Hepatocyte (in vitro differentiated cells): ENCODE results near the gene GTF2B. TPM values are rescaled to one million over a fixed set of nuclear protein-coding genes. Genes with fewer than 3 reads are reported as not detected.

Experiments used
- DNase-seq: peaks from one replicate; pipeline ENCODE4 v3.0.0-alpha.2; 2016; ENCODE audit warnings: low spot score
- H2AFZ ChIP-seq: fragments of 200-600 bp; sonication (generic); 2 replicates; pipeline ENCODE4 v1.6.0; 2016; ENCODE audit warnings: antibody characterized with exemption, mild to moderate bottlenecking
- H3K27ac ChIP-seq: fragments of 200-600 bp; sonication (generic); 2 replicates; pipeline ENCODE4 v1.5.1; 2016; ENCODE audit warnings: mild to moderate bottlenecking
- H3K27me3 ChIP-seq: fragments of 200-600 bp; sonication (generic); 2 replicates; pipeline ENCODE4 v1.6.1; 2016
- H3K36me3 ChIP-seq: fragments of 200-600 bp; sonication (generic); replicated peaks from 2 replicates; pipeline ENCODE4 v1.5.1; 2016; ENCODE audit warnings: low read depth; ENCODE audit not compliant: insufficient read depth
- H3K4me1 ChIP-seq: fragments of 200-600 bp; sonication (generic); 2 replicates; pipeline ENCODE4 v1.5.1; 2016; ENCODE audit warnings: mild to moderate bottlenecking, moderate library complexity; ENCODE audit not compliant: insufficient read depth
- H3K4me2 ChIP-seq: fragments of 200-600 bp; sonication (generic); 2 replicates; pipeline ENCODE4 v1.6.0; 2016
- H3K4me3 ChIP-seq: fragments of 200-600 bp; sonication (generic); 2 replicates; pipeline ENCODE4 v1.5.1; 2016; ENCODE audit warnings: mild to moderate bottlenecking
- H3K79me2 ChIP-seq: fragments of 200-600 bp; sonication (generic); 2 replicates; pipeline ENCODE4 v1.6.0; 2017; ENCODE audit warnings: mild to moderate bottlenecking
- H3K9me2 ChIP-seq: fragments of 200-600 bp; sonication (generic); replicated peaks from 2 replicates; pipeline ENCODE4 v1.6.0; 2017; ENCODE audit warnings: mild to moderate bottlenecking; ENCODE audit not compliant: insufficient read depth
- H3K9me3 ChIP-seq: fragments of 200-600 bp; sonication (generic); 2 replicates; pipeline ENCODE4 v1.5.1; 2016; ENCODE audit warnings: low read depth, mild to moderate bottlenecking
- H4K20me1 ChIP-seq: fragments of 200-600 bp; sonication (generic); 2 replicates; pipeline ENCODE4 v1.6.0; 2016; ENCODE audit warnings: mild to moderate bottlenecking; ENCODE audit not compliant: insufficient read depth, poor library complexity, severe bottlenecking
- EZH2 ChIP-seq: fragments of 200-600 bp; sonication (generic); IDR thresholded peaks from 2 replicates; pipeline ENCODE4 v1.6.1; 2016; ENCODE audit warnings: antibody characterized with exemption, mild to moderate bottlenecking, borderline replicate concordance
- EZH2phosphoT487 ChIP-seq: fragments of 200-600 bp; sonication (generic); IDR thresholded peaks from one replicate; pipeline ENCODE4 v1.6.1; 2018; ENCODE audit warnings: antibody characterized with exemption, mild to moderate bottlenecking, low read depth, moderate library complexity; ENCODE audit not compliant: unreplicated experiment, severe bottlenecking
- WGBS: methylation state at CpG from one replicate; pipeline ENCODE4 v1.1.6; 2016; ENCODE audit warnings: low lambda C conversion rate; ENCODE audit errors: missing lambda C conversion rate; 5-methylcytosine and 5-hydroxymethylcytosine counted together
- polyA plus RNA-seq: library from polyadenylated mRNA; unstranded; fragments of >200 nt; fragmentation: Nextera tagmentation; extraction: Ambion mirVana; gene quantifications from 2 replicates; pipeline ENCODE4 v1.2.1, GENCODE V29; 2016
- total RNA-seq: library from RNA; depleted of rRNA; stranded (reverse); fragments of >200 nt; gene quantifications from 2 replicates; pipeline ENCODE4 v1.2.3, GENCODE V29; 2014
- TF ChIP-seq, protein P1 (sequence below): fragments of 200-600 bp; sonication (generic); IDR thresholded peaks from 2 replicates; pipeline ENCODE4 v1.5.1; 2016; ENCODE audit warnings: antibody characterized with exemption, mild to moderate bottlenecking; ENCODE audit not compliant: poor library complexity

The GTF2B gene
- total and polyA plus RNA-seq, 2 experiments from 2014 or later: 43.1 to 52.6 TPM

DNA sequence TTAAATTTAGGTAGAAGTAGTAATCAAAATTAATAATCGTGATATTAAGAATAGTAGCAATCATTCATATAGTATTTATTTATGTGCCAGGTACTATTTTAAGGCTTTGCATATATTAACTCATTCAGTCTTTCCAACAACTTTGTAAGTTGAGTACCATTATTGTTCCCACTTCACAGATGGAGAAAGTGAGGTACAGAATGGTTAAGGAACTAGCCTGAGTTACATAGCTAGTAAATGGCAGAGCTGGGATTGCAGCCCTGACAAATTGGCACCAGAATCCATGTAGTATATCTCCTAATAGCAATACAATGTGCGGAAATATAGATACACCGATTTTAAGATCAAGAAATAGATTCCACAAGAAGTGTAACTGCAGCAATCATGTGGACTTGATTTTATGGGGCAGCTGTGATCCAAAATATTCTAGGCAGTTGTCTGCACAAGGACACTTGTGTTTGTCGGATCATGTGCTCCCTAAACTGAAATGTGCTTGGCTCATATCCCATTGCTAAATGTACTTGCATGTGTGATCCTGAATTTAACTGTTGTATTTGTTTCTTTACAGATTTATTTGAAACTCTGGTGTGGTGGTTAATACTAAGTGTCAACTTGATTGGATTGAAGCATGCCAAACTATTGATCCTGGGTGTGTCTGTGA lies 5.8 kb upstream of the GTF2B start:
- Histone ChIP-seq H3K4me1 (no peaks in the 10 kb centered on the region), H3K4me2 (no peak overlapping the region), H4K20me1 (no peaks in the 10 kb centered on the region), H3K27ac (no peak overlapping the region), H3K9me2 (no peaks in the 10 kb centered on the region), H3K79me2 (no peaks in the 10 kb centered on the region), H3K36me3 (no peaks in the 10 kb centered on the region), H2AFZ (no peak overlapping the region), H3K27me3 (no peaks in the 10 kb centered on the region), H3K9me3 (no peaks in the 10 kb centered on the region), H3K4me3 (no peak overlapping the region)
- 89% methylated on average over 4 of the region's 4 CpGs for WGBS
- TF ChIP-seq EZH2phosphoT487: no peak
- TF ChIP-seq EZH2: no peak
- TF ChIP-seq, protein P1, sequence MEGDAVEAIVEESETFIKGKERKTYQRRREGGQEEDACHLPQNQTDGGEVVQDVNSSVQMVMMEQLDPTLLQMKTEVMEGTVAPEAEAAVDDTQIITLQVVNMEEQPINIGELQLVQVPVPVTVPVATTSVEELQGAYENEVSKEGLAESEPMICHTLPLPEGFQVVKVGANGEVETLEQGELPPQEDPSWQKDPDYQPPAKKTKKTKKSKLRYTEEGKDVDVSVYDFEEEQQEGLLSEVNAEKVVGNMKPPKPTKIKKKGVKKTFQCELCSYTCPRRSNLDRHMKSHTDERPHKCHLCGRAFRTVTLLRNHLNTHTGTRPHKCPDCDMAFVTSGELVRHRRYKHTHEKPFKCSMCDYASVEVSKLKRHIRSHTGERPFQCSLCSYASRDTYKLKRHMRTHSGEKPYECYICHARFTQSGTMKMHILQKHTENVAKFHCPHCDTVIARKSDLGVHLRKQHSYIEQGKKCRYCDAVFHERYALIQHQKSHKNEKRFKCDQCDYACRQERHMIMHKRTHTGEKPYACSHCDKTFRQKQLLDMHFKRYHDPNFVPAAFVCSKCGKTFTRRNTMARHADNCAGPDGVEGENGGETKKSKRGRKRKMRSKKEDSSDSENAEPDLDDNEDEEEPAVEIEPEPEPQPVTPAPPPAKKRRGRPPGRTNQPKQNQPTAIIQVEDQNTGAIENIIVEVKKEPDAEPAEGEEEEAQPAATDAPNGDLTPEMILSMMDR: no peak
- DNase-seq: no peak

DNA sequence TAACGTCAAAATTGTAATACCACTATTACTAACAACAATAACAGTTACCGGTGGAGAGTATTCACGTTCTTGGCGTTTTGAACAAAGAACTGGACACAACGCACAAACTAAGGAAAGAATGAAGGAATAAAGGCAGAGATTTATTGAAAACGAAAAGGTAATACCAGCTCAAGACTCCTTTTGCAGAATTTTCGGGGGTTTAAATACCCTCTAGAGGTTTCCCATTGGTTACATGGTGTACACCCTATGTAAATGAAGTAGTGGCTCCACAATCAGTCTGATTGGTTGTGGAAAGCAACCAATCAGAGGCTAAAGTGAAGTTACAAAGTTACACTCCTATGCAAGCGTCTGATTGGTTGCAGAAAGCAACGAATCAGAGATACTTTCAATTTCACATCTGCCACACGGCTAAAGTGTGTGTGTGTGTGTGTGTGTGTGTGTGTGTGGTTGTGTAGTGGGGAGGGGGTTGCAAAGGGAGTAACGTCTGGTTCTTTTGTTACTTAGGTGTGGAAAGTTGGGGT lies 1.1 kb upstream of the GTF2B start:
- peaks cover 25% of the 10 kb centered on the region for H4K20me1 ChIP-seq
- H3K79me2 ChIP-seq: peaks cover 35% of the 10 kb centered on the region
- peak overlapping the region; percentile 83 for H2AFZ ChIP-seq
- H3K9me2 ChIP-seq: no peaks in the 10 kb centered on the region
- H3K36me3 ChIP-seq: no peaks in the 10 kb centered on the region
- peak overlapping the region; percentile 95 for H3K27ac ChIP-seq
- WGBS: 86% methylated on average over 11 of the region's 11 CpGs
- TF ChIP-seq EZH2phosphoT487 (no peak), EZH2 (no peak)
- TF ChIP-seq, protein P1: no peak
- H3K4me1 ChIP-seq: peaks cover 16% of the 10 kb centered on the region
- no peak overlapping the region for H3K4me3 ChIP-seq
- H3K4me2 ChIP-seq: peak overlapping the region; percentile 77
- H3K9me3 ChIP-seq: no peaks in the 10 kb centered on the region
- DNase-seq: no peak
- H3K27me3 ChIP-seq: no peaks in the 10 kb centered on the region

DNA sequence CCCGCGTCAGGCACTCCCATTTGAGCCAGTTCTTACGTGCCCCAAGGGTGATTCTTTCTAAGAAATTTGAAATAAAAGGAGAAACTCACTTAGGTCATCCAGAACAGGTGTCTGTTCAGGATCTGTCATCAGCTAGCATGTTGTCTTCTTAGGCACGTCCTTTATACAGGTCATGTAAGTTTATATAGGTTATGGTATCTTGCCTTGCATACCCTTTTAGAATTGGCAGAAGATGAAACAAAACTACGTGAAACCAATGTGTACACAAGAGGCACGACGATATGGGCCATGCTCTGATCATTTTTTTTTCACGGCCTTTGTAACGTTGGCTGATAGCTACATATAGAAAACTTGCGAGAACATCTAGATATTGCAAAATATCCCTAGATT lies 579 bp upstream of the GTF2B start:
- TF ChIP-seq EZH2phosphoT487 (no peak), EZH2 (no peak)
- TF ChIP-seq, protein P1: no peak
- Histone ChIP-seq H3K79me2 (peaks cover 40% of the 10 kb centered on the region), H3K4me3 (peak overlapping the region; percentile 83), H3K4me2 (peak overlapping the region; percentile 77), H3K36me3 (no peaks in the 10 kb centered on the region), H4K20me1 (peaks cover 26% of the 10 kb centered on the region), H3K4me1 (peaks cover 16% of the 10 kb centered on the region), H2AFZ (peak overlapping the region; percentile 83), H3K9me3 (no peaks in the 10 kb centered on the region), H3K27ac (peak overlapping the region; percentile 95), H3K9me2 (no peaks in the 10 kb centered on the region), H3K27me3 (no peaks in the 10 kb centered on the region)
- WGBS: 37% methylated on average over 10 of the region's 10 CpGs
- no peak for DNase-seq
